ENCODE results near the gene ACTN4. TPM values are rescaled to one million over a fixed set of nuclear protein-coding genes. Genes with fewer than 3 reads are reported as not detected.

ACTN4 gene
- total and polyA plus RNA-seq, 2 donors (not counting 3 experiments of a cell fraction or from before 2014, with no cell fraction given): 313 to 748 TPM

GRCh38 chr19:38617283-38617763 is 30.1 kb upstream of the ACTN4 start:
- Histone ChIP-seq H4K20me1 (replicated peaks; ENCODE audit: control insufficient read depth, extremely low read depth, insufficient read depth, low read length) (no peaks in the 10 kb centered on the region), H3K9me1 (replicated peaks; ENCODE audit: control insufficient read depth, extremely low read depth, insufficient read depth, low read length) (no peaks in the 10 kb centered on the region), H3K9ac (replicated peaks; ENCODE audit: extremely low read depth, insufficient read depth, low read length) (no peak overlapping the region), H3K27me3 (ENCODE audit: control insufficient read depth in 2 of 2, insufficient read depth in 2 of 2, low read length in 2 of 2) (no peaks in the 10 kb centered on the region), H3K79me2 (ENCODE audit: control insufficient read depth, insufficient read depth, low read length) (peaks cover 14% of the 10 kb centered on the region), H2AFZ (ENCODE audit: low read depth, low read length) (peak overlapping the region; percentile 54), H3K4me3 (replicated peaks in 1 of 3; ENCODE audit: insufficient read depth in 1 of 3, low read depth in 1 of 3, low read length in 3 of 3) (no peak overlapping the region), H3K4me2 (ENCODE audit: insufficient read depth, low read length) (no peak overlapping the region), H3K9me3 (replicated peaks; ENCODE audit: control insufficient read depth, insufficient read depth, low read length) (no peaks in the 10 kb centered on the region), H3K36me3 (ENCODE audit: control insufficient read depth in 2 of 2, extremely low read depth in 1 of 2, insufficient read depth in 2 of 2, low read length in 2 of 2) (peaks cover 0 to 4% of the 10 kb centered on the region in 2 experiments), H3K27ac (ENCODE audit: insufficient read depth, low read depth, low read length) (no peak overlapping the region), H3K4me1 (ENCODE audit: control insufficient read depth, extremely low read depth, insufficient read depth, low read length) (peaks cover 14% of the 10 kb centered on the region)
- ChIA-PET CTCF (interaction anchor here (1.0 to 1.8 kb wide), 2 partner anchors 19 to 102 kb away, joined by 4 to 5 read pairs; no protein-coding TSS in a partner anchor), POLR2A (interaction anchor here (0.5 kb wide), 1 partner anchor 206 kb away, joined by 3 read pairs; no protein-coding TSS in a partner anchor)
- FAIRE-seq (no peak), DNase-seq (ENCODE audit: low read depth, low spot score) (no peak)
- TF ChIP-seq EZH2 (IDR thresholded peaks at IDR 0.05; ENCODE audit: borderline replicate concordance, low read depth, low read length, severe bottlenecking): no peak
- TF ChIP-seq FOS (IDR thresholded peaks at IDR 0.05; ENCODE audit: borderline replicate concordance, insufficient read depth, low read length): no peak
- TF ChIP-seq MAX (IDR thresholded peaks at IDR 0.05; ENCODE audit: insufficient read depth, insufficient read length): no peak
- TF ChIP-seq POLR2AphosphoS5 (IDR thresholded peaks at IDR 0.05; ENCODE audit: insufficient read depth, low read depth, low read length): no peak
- TF ChIP-seq GATA2 (IDR thresholded peaks at IDR 0.05; ENCODE audit: insufficient read depth, insufficient read length, low read depth, low read length): no peak
- dilution Hi-C loops (cut with MboI; ENCODE audit: extremely low pct_ligation_motif_present, low sequenced_read_pairs): no loop called here
- no TSS peak for BruUV-seq (replicated peaks)
- intact Hi-C loops (cut with micrococcal nuclease): no loop called here
